Mucosa of descending colon (tissue), 3 donors: Measurements from ENCODE around the gene SMIM41. TPM values are rescaled to one million over a fixed set of nuclear protein-coding genes. Genes with fewer than 3 reads are reported as not detected.
A peak's percentile ranks its signal among the peaks of the same experiment; 100 is the strongest.

Experiments
- ATAC-seq: fragments of 200-7000 bp; cut with Tn5 transposase; one replicate; pipeline ENCODE4 v1.9.1; 2020; ENCODE audit warnings: mild to moderate bottlenecking, moderate library complexity
- DNase-seq, 3 donors: peaks; one replicate each; pipeline ENCODE4 v3.0.0-alpha.2; 2020
- H3K36me3 ChIP-seq: fragments of 200-600 bp; one replicate; pipeline ENCODE4 v1.8.0; 2021; ENCODE audit warnings: low read depth, mild to moderate bottlenecking
- H3K4me1 ChIP-seq: fragments of 200-600 bp; one replicate; pipeline ENCODE4 v1.8.0; 2021; ENCODE audit warnings: low read depth, mild to moderate bottlenecking
- H3K4me3 ChIP-seq: fragments of 200-600 bp; one replicate; pipeline ENCODE4 v1.8.0; 2021; ENCODE audit warnings: mild to moderate bottlenecking
- H3K9me3 ChIP-seq: fragments of 200-600 bp; one replicate; pipeline ENCODE4 v1.8.0; 2021; ENCODE audit warnings: mild to moderate bottlenecking
- intact Hi-C, 2 donors: fragments of 100-400 bp; cut with DNase I in 1 of 2; cut with micrococcal nuclease in 1 of 2; formaldehyde crosslinking; loops; one replicate each; pipeline versions ENCODE4 v1.11.0 to v1.11.1; 2022; cut with DNase I, micrococcal nuclease
- total RNA-seq, 3 donors: library from RNA; stranded (reverse); fragmentation: NEBNext Ultra II Directional in 2 of 3; extraction: Animal tissue kit (Norgen Biotek cat#: 25700) in 2 of 3; gene quantifications; one replicate each; pipeline versions ENCODE4 v1.2.1 to v1.2.4, GENCODE V29; 2021 to 2023
- TF ChIP-seq, protein P1 (sequence below): fragments of 200-600 bp; IDR thresholded peaks from one replicate; pipeline ENCODE4 v1.8.0; 2022; ENCODE audit warnings: antibody characterized with exemption, mild to moderate bottlenecking
- donor health status: DM: no; HTN: no; CAD: no; lungs with moderate emphysema.
- donor health status: DM: no; HTN: no; CAD: no.
- donor health status: DM: no; HTN: yes; CAD: no.

The SMIM41 gene
- total RNA-seq, 3 donors from 2014 or later = 0.32 to 0.41 TPM; not detected in 1

DNA sequence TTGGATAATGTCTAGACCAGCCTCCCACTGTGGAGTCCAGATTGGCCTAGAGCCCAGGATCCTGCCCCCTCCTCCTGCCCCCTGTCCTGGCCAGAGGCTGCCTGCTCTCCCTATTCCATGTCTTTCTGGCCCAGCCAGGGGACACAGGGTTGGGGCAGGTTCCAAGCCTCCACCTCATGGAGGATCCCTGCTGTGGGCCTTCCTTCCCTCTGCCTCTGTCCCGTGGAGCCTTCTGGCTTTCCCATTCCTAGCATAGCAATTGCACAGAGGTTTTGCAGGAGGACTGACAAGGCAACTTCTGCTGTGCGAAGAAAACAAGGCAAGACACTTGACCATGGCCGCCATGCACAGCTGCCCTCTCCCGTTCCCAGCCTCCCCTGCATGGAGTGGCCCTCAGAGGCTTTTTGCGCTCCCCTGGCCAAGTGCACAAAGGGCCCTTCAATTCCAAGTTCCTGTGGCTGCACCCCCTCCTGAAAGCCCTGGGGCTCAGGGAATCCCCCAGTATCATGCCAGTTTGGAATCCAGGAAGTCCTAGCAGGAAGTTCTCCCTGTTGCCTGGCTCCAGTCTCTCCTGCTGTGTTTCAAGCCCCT, 70.2 kb downstream of the SMIM41 start:
- intact Hi-C loops = loop anchor here in 1 of 2 donors (10.0 kb wide), 1 partner anchor 725 kb away; no protein-coding TSS in a partner anchor
- Histone ChIP-seq H3K4me1 (peaks cover 51% of the 10 kb centered on the region), H3K36me3 (no peaks in the 10 kb centered on the region), H3K4me3 (no peak overlapping the region), H3K9me3 (no peaks in the 10 kb centered on the region)
- ATAC-seq = no peak
- TF ChIP-seq, protein P1, sequence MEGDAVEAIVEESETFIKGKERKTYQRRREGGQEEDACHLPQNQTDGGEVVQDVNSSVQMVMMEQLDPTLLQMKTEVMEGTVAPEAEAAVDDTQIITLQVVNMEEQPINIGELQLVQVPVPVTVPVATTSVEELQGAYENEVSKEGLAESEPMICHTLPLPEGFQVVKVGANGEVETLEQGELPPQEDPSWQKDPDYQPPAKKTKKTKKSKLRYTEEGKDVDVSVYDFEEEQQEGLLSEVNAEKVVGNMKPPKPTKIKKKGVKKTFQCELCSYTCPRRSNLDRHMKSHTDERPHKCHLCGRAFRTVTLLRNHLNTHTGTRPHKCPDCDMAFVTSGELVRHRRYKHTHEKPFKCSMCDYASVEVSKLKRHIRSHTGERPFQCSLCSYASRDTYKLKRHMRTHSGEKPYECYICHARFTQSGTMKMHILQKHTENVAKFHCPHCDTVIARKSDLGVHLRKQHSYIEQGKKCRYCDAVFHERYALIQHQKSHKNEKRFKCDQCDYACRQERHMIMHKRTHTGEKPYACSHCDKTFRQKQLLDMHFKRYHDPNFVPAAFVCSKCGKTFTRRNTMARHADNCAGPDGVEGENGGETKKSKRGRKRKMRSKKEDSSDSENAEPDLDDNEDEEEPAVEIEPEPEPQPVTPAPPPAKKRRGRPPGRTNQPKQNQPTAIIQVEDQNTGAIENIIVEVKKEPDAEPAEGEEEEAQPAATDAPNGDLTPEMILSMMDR = no peak
- DNase-seq = peak in 1 of 3 donors; percentile 46

DNA sequence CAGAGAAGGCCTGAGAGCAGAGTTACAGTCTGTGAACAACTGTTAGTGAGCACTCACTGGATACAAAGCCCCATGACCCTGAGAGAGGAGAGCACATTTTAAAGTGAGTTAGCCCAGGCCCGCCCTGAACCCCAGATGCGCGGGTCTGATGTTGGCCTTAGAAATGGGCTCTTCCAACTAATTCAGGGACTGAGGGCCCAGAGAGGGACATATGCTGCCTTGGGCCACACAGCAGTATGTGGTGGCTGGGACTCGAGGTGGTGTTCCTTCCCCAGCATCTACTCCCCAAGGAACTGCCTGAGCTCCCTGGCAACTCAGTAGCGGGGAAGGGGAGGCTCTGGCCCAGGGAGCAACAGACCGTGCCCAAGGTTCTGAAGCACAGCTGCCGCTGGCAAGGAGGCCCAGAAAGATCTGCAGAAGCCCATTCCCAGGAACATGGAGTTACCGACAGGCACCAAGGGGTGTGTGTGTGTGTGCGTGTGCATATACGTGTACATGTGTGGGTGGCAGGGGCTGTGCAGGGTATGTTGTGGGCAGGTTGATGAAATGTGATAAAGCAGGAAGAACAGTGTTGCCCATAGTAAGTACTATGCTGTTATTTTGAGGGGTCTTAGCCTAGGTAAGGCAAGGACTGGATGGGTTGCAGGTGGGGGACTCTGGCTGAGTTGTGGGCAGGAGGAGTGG, 71.8 kb downstream of the SMIM41 start:
- Histone ChIP-seq H3K4me1 (peaks cover 49% of the 10 kb centered on the region), H3K36me3 (no peaks in the 10 kb centered on the region), H3K9me3 (no peaks in the 10 kb centered on the region), H3K4me3 (no peak overlapping the region)
- DNase-seq = peak in 1 of 3 donors; percentile 35
- TF ChIP-seq, protein P1 = no peak
- ATAC-seq = no peak
- intact Hi-C loops = loop anchor here in 1 of 2 donors (10.0 kb wide), 1 partner anchor 724 kb away; no protein-coding TSS in a partner anchor

DNA sequence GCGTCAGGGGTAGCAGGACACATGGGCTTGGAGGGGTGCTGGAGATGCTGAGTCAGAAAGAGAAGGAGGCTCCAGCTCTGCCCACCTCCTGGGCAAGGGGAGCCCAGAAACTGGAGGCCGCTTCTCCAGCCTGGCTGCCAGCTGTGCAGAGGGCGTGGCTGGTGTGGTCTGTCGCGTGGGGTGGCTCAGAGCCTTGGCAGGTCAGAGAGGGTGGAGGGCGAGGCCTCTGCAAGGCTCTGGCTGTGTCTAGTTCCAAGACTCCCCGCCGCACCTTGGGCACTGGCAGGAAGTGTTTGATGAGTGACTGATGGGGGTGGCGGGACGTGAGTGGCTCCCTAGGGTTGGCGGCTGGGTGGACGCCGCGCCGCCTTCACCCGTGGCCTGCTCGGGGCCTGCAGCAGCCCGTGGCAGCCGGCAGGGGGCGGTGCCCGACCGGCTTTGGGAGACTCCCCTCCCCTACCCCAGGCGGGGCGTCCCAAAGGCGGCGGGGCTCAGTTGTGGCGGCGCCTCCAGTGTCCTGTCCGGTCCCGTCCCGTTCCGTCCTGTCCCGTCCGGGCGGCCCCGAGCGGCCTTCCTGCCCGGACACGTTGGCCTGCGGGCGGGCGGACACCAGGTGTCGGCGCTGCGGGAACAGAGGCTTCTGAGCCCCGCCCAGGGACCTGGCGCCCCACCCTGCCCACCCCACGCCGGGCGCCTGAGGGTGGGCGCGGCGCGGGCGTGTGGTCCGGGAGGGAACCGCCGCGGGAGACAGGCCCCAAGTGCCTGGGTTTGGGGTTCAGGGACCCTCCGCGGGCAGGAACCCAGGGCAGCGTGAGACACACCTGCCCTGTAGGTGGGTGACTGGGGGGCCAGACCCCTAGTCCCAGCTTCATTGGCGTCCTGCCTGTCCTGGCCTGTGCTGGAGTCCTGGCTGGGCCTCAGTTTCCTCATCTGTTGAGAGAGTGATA, 72.6 kb downstream of the SMIM41 start:
- Histone ChIP-seq H3K4me1 (peaks cover 40% of the 10 kb centered on the region), H3K9me3 (no peaks in the 10 kb centered on the region), H3K36me3 (no peaks in the 10 kb centered on the region), H3K4me3 (no peak overlapping the region)
- intact Hi-C loops = loop anchor here in 1 of 2 donors (10.0 kb wide), 1 partner anchor 723 kb away; no protein-coding TSS in a partner anchor
- TF ChIP-seq, protein P1 = peak; percentile 86
- DNase-seq (peak; percentile 79 to 87 (median 86)), ATAC-seq (peak; percentile 45)

DNA sequence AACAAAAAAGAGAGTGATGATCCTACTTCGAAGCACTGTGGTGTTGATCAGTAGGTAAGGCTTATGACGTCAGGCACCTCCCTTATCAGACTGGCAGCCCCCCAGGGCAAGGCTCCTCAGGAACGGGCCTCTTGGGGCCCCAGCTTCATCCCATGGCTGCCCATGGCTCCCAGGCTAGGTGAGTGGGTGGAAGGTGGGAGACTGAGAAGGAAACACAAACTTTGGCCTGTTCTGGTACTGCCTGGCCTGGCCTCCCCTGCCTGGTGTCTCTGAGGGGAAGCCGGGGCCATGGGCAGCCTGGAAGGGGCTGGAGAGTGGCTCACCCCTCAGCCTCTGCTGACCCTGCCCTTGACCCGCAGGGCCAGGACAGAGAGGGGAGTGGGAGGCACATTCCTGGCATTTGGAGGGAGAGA, 73.4 kb downstream of the SMIM41 start:
- no peak overlapping the region for H3K4me3 ChIP-seq
- TF ChIP-seq, protein P1 = no peak
- no peak for ATAC-seq
- peaks cover 35% of the 10 kb centered on the region for H3K4me1 ChIP-seq
- no peaks in the 10 kb centered on the region for H3K36me3 ChIP-seq
- peak in 1 of 3 donors; percentile 33 for DNase-seq
- intact Hi-C loops = loop anchor here in 1 of 2 donors (10.0 kb wide), 1 partner anchor 722 kb away; no protein-coding TSS in a partner anchor
- no peaks in the 10 kb centered on the region for H3K9me3 ChIP-seq
